DMS114 treated with DMSO at 0.1 percent for 48 hours (cell line): ENCODE data around the gene ZNF678.
"Not testable (repeated sequence)": the region's sequence is repeated elsewhere in the genome, so short reads cannot be mapped to it uniquely, and the experiment has no call there.

ENCODE experiments used
- DNase-seq: peaks from one replicate; lab custom pipeline; 2025; ENCODE audit not compliant: unreplicated experiment; lab: John Stamatoyannopoulos, UW

The ZNF678 gene

DNA sequence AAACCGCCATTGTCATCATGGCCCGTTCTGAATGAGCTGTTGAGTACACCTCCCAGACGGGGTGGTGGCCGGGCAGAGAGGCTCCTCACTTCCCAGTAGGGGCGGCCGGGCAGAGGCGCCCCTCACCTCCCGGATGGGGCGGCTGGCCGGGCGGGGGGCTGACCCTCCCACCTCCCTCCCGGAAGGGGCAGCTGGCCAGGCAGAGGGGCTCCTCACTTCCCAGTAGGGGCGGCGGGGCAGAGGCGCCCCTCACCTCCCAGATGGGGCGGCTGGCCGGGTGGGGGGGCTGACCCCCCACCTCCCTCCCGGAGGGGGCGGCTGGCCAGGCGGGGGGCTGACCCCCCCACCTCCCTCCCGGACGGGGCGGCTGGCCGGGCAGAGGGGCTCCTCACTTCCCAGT, 147.1 kb downstream of the ZNF678 start:
- DNase-seq = not testable (repeated sequence)

DNA sequence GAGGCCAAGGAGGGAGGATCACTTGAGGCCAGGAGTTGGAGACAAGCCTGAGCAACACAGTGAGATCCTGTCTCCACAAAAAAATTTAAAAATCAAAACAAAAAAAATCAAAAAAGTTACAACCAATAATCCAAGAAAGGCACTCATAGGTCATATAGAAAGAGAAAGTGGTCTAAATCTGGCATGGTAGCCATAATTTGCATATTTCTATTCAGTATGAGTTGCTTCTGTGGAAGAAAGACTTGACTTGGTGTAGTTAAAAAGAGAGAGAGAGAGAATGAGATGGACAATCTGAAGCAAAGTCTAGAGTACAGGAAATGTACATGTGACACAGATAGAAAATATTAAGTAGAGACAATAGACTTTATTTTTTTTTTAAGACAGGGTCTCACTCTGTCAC, 149.3 kb downstream of the ZNF678 start:
- DNase-seq = no peak

DNA sequence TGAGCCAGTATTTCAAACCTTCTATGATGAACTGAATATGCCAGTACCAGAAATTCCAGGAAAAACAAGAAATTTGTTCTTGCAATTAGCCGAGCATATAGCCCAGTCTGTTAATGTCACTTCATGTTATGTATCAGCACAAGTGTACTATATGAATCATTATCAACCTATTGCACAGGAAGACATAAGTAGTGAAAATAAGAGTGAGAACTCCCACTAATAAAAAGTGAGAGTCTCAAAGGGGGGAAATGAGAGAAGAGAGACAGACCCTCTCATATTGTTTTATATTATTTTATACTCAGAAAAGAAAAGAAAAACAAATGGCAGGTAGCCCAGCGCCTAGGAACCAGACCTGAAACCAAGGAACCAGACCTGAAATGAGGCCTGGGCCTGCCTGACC, 155.6 kb downstream of the ZNF678 start:
- no peak for DNase-seq

DNA sequence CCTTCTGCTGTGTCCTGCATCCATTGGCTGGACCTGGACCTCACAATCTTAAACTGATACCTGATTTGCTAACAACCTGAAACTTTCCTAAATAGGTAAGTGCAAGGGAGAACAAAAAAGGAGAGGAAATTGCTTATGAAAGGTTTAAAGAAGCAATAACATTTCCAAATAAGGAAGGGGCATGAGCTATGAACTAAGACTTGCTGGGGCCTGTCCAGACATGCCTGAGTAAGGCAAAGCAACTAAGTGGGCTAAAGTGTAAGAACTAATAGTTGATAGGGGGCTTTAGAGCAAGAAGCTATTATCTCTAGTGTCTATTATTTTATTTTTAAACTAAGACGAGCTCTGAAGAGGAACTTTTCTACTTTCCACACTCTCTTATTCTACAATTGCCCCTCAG, 160.1 kb downstream of the ZNF678 start:
- DNase-seq = no peak

DNA sequence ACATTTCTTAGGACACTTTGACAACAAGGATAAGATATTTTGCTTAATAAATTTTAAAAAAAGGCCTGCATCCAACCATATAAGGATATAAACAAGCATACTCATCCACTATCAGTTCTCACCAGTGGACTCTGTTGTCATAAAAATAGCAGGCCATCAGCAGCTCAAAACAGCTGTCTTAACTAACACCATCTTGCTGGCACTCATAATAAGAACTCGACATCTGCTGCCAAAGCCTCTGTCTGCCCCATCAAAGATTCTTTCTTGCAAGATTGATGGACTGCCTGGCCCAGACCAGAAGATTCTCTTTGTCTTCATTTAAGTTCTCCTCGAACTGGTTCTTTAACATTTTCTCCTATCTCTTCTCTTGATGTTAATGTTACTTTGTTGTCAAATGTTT, 161.7 kb downstream of the ZNF678 start:
- DNase-seq = no peak

DNA sequence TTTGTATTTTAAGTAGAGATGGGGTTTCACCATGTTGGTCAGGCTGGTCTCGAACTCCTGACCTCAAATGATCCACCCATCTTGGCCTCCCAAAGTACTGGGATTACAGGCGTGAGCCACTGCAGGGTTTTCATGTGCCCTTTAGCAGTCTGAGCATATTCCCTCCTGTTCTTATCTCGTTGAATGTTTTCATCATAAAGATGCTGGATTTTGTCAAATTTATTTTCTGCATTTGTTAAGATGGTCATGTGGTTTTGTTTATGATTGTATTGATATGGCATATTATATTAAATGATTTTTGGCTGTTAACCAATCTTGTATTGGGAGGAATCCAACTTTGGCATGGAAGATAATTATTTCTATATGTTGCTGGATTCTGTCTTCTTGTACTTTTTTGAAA, 163.0 kb downstream of the ZNF678 start:
- DNase-seq = no peak
